WERI-Rb-1 (cell line): ENCODE measurements around the gene ZC3HAV1L.

Experiments used
- DNase-seq: peaks from one replicate; pipeline ENCODE4 v3.0.0-alpha.2; 2020
- H3K27ac ChIP-seq: fragments of 250-450 bp; sonication (Bioruptor Pico); 2 replicates; pipeline ENCODE4 v1.5.1; 2020; ENCODE audit warnings: mild to moderate bottlenecking, moderate library complexity
- H3K27me3 ChIP-seq: fragments of 250-450 bp; sonication (Bioruptor Pico); 2 replicates; pipeline ENCODE4 v1.5.1; 2021; ENCODE audit warnings: mild to moderate bottlenecking, low read depth, moderate library complexity; ENCODE audit not compliant: insufficient read depth, severe bottlenecking
- H3K36me3 ChIP-seq: fragments of 250-450 bp; sonication (Bioruptor Pico); 2 replicates; pipeline ENCODE4 v1.5.1; 2020; ENCODE audit warnings: mild to moderate bottlenecking, moderate library complexity
- H3K4me3 ChIP-seq: 2 replicates; pipeline ENCODE4 v1.5.1; 2011; ENCODE audit warnings: low read depth, mild to moderate bottlenecking, control low read depth, low read length
- H3K9me3 ChIP-seq: fragments of 250-450 bp; sonication (Bioruptor Pico); 2 replicates; pipeline ENCODE4 v1.5.1; 2021; ENCODE audit warnings: mild to moderate bottlenecking, moderate library complexity; ENCODE audit not compliant: severe bottlenecking
- CTCF ChIP-seq: IDR thresholded peaks from 2 replicates; pipeline ENCODE4 v1.5.1; 2011; ENCODE audit warnings: low read depth, mild to moderate bottlenecking, control low read depth, inconsistent platforms, low read length

ZC3HAV1L gene

GRCh38 chr7:139044813-139045794 lies 9.3 kb upstream of the ZC3HAV1L start:
- Histone ChIP-seq H3K27me3 (no peaks in the 10 kb centered on the region), H3K27ac (no peak overlapping the region)

GRCh38 chr7:139043823-139044812 lies 8.3 kb upstream of the ZC3HAV1L start:
- Histone ChIP-seq H3K27me3 (no peaks in the 10 kb centered on the region), H3K9me3 (no peaks in the 10 kb centered on the region), H3K36me3 (no peaks in the 10 kb centered on the region), H3K4me3 (no peak overlapping the region), H3K27ac (no peak overlapping the region)
- DNase-seq: no peak
- TF ChIP-seq CTCF: no peak

More at GRCh38 chr7:139044813-139045794, 9.3 kb upstream of the ZC3HAV1L start:
- no peak overlapping the region for H3K4me3 ChIP-seq
- no peak for TF ChIP-seq CTCF
- DNase-seq: no peak
- H3K9me3 ChIP-seq: no peaks in the 10 kb centered on the region
- no peaks in the 10 kb centered on the region for H3K36me3 ChIP-seq

- H3K9me3 ChIP-seq: no peaks in the 10 kb centered on the region
- DNase-seq: no peak
- no peak overlapping the region for H3K27ac ChIP-seq
- TF ChIP-seq CTCF: no peak
- no peaks in the 10 kb centered on the region for H3K36me3 ChIP-seq
- H3K27me3 ChIP-seq: no peaks in the 10 kb centered on the region
- no peak overlapping the region for H3K4me3 ChIP-seq
These were observed 5.7 kb upstream of the ZC3HAV1L start for GRCh38 chr7:139041378-139042085.

- no peak for DNase-seq
- no peak overlapping the region for H3K27ac ChIP-seq
- H3K9me3 ChIP-seq: no peaks in the 10 kb centered on the region
- H3K27me3 ChIP-seq: no peaks in the 10 kb centered on the region
- peaks cover 16% of the 10 kb centered on the region for H3K36me3 ChIP-seq
- no peak for TF ChIP-seq CTCF
- no peak overlapping the region for H3K4me3 ChIP-seq
These were observed 2.8 kb upstream of the ZC3HAV1L start for GRCh38 chr7:139038691-139039090.

GRCh38 chr7:139036901-139037300 lies 1.1 kb upstream of the ZC3HAV1L start:
- Histone ChIP-seq H3K27me3 (no peaks in the 10 kb centered on the region), H3K27ac (no peak overlapping the region), H3K4me3 (no peak overlapping the region), H3K36me3 (peaks cover 32% of the 10 kb centered on the region), H3K9me3 (no peaks in the 10 kb centered on the region)
- no peak for TF ChIP-seq CTCF
- DNase-seq: no peak
